HG03520 (cell line): Measurements from ENCODE around the gene TM4SF5.

Source experiments
- ATAC-seq: cut with Tn5 transposase; IDR thresholded peaks from one replicate; pipeline ENCODE4 v1.9.1; 2021; ENCODE audit warnings: mild to moderate bottlenecking, moderate library complexity; ENCODE audit not compliant: unreplicated experiment

TM4SF5 gene

DNA sequence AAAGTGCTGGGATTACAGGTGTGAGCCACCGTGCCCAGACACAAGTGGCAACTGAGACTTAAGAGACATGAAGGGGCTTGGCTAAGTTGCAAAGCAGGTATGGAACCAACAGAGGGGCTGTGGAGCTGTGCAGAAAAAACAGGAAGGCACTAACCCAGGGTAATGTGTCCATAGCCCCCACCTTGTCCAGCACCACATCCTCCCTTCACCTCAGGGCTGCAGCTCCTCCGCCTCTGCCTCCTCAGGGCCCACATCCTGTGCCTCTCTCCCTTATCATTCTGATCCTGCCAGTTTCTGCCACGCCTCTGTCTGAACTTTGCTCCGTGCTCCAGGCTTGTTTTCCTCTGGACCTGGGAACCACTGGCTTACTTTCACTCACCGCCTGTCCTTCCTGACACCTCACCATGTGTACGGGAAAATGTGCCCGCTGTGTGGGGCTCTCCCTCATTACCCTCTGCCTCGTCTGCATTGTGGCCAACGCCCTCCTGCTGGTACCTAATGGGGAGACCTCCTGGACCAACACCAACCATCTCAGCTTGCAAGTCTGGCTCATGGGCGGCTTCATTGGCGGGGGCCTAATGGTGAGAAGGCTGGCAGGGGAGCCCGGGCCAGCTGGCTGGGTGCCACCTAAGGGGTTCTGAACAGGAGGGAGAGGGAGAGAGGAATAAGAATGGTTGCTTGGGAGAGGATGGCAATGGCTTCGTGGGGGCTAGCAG, at the start of gene TM4SF5:
Gene TM4SF5 (plus strand): TSS at position 368 of the 716 bp plus-strand sequence. CDS start 37 bp downstream, at position 405.
- ATAC-seq, result no peak

- ATAC-seq, result no peak
These were observed 48.9 kb upstream of the TM4SF5 start for GRCh38 chr17:4722678-4723240.

GRCh38 chr17:4724650-4725049, 47.0 kb upstream of the TM4SF5 start:
- no peak for ATAC-seq

DNA sequence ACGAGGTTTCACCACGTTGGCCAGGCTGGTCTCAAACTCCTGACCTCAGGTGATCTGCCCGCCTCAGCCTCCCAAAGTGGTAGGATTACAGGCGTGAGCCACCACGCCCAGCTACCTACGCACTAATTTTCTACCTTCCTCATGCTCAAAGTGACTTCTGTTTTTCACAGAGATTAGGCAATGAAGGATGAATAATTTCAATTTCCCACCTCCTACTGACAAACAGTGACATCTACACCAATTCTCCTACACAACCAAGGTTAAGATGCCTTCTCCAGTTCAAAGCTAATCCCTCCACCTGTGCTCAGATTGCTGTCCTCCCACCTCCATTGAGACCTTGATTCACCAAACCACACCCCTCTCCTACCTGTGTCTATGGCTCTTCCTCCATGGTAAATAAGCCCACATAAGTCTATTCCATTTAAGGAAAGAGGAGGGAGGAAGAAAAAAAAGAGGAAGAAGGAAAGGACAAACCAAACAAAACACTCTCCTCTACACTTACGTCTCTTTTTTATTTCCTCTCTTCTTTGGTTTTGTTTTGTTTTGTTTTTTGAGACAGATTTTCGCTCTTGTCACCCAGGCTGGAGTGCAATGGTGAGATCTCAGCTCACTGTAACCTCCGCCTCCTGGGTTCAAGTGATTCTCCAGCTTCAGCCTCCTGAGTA, 45.9 kb upstream of the TM4SF5 start:
- ATAC-seq, result no peak

DNA sequence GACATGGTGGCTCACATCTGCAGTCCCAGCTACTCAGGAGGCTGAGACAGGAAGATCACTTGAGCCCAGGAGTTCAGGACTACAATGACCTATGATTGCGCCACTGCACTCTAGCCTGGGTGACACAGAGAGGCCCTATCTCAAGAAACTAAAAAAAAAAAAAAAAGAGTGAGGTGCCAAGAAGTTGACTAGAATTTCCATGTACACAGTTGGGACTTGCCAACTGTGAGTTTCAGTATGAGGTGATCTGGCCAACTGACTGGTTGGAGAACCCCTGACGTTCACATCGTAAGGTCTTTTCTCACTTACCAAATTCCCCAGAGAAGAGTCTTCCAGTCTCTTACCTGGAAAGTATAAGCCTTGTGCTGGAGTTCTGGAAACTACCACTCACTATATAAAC, 43.6 kb upstream of the TM4SF5 start:
- no peak for ATAC-seq

DNA sequence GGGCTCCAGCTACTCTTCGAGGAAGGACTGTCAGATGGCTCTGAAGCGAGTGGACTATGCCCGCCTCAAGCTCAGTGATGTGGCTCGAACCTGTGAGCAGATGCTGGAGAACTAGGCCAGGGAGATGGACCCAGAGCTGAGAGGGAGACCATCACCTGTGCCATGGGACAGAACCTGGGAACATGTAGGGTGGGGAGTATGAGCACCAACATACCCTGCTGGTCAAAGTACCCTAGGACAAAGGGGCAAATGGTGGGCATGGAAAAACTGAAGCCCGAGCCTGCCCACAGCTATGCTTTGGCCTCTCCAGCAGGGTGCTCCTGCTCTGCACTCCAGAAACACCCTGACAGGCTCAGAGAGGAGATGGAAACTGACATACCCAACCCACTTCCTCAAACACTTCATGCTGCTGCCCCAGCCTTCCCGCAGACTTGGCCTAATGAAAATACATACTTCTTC, 38.6 kb upstream of the TM4SF5 start:
- no peak for ATAC-seq

DNA sequence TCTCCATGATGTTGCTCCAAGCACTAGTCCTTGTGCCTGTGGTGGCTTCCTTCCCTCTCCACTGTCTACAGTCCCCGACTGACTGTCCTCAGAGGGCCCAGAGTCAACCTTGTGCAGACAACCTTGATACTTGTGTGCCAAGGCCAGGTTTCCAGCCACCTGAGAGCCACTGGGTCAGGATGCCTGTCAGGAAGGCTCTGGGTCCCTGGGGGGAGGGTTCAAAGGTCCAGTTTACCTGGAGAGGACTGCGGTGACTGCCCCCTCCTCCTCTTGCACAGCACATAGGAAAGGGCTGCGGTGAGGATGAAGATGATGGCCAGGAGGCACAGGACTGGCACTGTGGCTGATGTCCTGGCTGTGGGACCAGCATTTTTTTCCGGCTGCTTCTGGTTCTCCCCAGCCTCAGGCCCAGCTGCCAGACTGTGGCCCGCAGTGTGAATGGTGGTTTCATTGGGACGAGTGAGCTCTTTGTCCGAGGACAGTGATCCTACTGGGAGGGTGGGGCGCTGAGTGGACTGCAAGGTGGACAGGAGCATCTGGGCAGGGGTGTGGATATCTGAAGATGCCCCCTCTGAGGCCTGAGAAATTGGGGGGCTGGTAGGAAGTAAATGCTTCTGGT, 36.7 kb upstream of the TM4SF5 start:
- ATAC-seq, result no peak

DNA sequence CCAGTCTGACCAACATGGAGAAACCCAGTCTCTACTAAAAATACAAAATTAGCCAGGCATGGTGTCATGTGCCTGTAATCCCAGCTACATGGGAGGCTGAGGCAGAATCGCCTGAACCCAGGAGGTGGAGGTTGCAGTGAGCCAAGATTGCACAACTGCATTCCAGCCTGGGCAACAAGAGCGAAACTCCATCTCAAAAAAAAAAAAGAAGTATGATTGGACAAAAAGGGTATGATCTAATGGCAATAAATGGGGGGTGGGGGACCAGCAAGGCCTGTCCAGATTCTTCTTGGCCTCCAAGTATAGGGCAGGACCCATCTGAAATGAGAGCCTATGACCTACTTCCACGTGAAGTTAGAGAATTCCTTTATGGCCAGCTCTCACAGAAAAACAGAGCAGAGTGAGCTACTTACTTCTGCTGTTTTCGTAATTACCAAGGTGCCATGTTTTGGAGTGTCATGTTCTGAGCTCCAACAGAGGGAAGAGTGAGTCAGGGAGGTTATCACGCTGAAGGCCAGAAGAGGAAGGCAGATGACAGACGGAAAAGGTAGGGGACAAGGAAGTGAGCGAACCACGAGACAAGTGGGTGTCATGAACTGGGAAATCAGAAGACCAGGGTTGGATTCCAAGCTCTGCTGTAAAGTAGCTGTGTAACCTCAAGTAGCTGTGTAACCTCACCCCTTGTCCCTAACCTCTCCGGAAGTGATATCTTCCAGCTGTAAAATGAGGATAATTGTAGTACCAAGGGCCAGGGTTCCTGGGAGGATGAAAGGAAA, 35.6 kb upstream of the TM4SF5 start:
- no peak for ATAC-seq

GRCh38 chr17:4738136-4739121, 33.3 kb upstream of the TM4SF5 start:
- no peak for ATAC-seq

DNA sequence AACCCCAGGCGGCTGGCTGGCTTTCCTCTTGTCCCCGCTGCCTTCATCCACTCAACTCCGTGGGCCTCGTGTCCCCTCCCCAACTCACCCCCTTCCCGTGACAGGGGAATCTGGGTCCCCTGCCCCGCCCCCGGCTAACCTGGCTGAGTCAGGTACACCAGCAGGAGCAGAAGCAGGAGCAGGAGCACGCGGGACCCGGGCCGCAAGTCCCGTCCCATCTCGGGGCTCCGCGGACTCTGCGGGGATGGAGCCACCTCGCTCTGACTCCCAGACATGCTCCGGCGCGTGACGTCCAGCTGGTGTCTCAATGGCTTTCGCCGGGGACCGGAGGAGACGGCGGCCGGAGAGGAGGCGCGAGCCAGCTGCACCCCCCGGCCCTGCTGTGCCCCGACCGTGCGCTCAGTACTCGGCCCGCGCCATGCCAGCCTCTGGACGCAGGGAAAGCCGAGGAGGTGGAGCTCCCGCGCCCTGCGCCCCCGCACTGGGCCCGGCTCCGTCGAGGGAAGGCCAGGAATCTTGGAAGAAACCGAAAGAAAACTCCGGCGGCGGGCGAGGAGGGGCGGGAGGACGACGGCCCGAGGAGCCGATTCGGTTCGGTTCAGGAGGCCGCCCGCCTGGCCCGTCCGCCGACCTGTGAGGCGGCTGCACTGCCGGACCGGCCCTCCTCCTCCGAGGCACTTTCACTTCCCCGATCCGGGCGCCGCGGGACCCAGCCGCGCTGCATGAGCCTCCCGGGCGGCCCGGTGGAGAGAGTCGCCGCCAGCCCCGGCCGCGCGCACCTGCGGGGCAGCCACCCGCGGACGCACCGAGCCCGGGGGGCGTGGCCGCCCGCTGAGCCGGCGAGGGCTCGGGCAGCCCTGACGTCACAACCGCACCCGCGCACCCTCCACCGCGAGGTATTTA, 32.3 kb upstream of the TM4SF5 start, which contains the start of the genes CXCL16 and ZMYND15:
Gene CXCL16 (minus strand): TSS at position 807 of the 903 bp plus-strand sequence. CDS start 589 bp downstream, at position 218.
Gene ZMYND15 (plus strand): TSS at position 712 of the 903 bp plus-strand sequence. CDS start 716 bp downstream, outside the sequence.
- no peak for ATAC-seq

- ATAC-seq, result no peak
These were observed 31.7 kb upstream of the TM4SF5 start for GRCh38 chr17:4740025-4740351.

DNA sequence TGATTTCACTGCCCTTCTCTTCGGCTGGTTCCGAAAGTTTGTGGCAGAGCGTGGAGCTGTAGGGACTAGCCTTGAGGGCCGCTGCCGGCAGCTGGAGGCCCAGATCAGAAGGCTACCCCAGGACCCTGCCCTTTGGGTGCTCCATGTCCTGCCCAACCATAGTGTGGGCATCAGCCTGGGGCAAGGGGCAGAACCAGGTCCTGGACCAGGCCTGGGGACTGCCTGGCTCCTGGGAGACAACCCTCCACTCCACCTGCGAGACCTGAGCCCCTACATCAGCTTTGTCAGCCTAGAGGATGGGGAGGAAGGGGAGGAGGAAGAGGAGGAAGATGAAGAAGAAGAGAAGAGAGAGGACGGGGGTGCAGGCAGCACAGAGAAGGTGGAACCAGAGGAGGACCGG, 31.1 kb upstream of the TM4SF5 start:
- ATAC-seq, result no peak

- ATAC-seq, result no peak
These were observed 30.1 kb upstream of the TM4SF5 start for GRCh38 chr17:4741544-4741943.

- ATAC-seq, result no peak
These were observed 29.6 kb upstream of the TM4SF5 start for GRCh38 chr17:4742133-4742532.

- ATAC-seq, result no peak
These were observed 29.1 kb upstream of the TM4SF5 start for GRCh38 chr17:4742629-4743028.

- ATAC-seq, result no peak
These were observed 28.5 kb upstream of the TM4SF5 start for GRCh38 chr17:4743216-4743615.

DNA sequence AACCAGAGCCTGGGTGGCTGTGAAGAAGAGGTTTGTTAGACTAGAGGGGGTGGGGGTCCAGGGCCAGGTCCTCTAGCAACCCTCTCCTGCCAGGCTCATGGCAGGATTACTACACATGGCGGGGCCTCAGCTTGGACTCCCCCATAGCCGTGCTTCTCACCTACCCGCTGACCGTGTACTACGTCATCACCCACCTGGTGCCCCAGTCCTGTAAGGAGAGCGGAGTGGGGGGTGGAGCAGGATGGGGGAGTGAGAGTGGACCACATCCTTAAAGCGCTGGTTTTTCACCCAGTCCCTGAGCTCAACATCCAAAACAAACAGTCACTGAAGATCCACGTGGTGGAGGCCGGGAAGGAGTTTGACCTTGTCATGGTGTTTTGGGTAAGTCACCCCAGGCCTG, 27.8 kb upstream of the TM4SF5 start:
- no peak for ATAC-seq
